GM12891 (cell line): Measurements from ENCODE around the gene CRNKL1.

Source experiments
- POLR2A ChIP-seq: IDR thresholded peaks from 2 replicates; pipeline ENCODE4 v1.6.1; 2011; ENCODE audit warnings: low read depth, low read length, control low read depth
- POLR2AphosphoS5 ChIP-seq: IDR thresholded peaks from 2 replicates; pipeline ENCODE4 v1.6.1; 2011; ENCODE audit warnings: low read depth, low read length, control low read depth

GRCh38 chr20:19991854-19992253 is 60.4 kb downstream of the CRNKL1 start:
- TF ChIP-seq POLR2AphosphoS5, result no peak
- TF ChIP-seq POLR2A, result no peak
